Activated T-helper 17 cell treated with anti-CD3 and anti-CD28 coated beads, Interleukin-2, amount 50 U/mL, for 72 hours (primary cell): ENCODE data around the gene IFNG-AS1. TPM values are rescaled to one million over a fixed set of nuclear protein-coding genes. Genes with fewer than 3 reads are reported as not detected.

ENCODE experiments used
- total RNA-seq, 2 donors: library from RNA; stranded (reverse); gene quantifications; one replicate each; pipeline ENCODE4 v1.2.3, GENCODE V29; 2022

IFNG-AS1 gene
- total RNA-seq, 2 donors from 2014 or later: not detected

Other genes with a start within 250 kb of the IFNG-AS1 start
- gene IFNG, start 170.3 kb downstream of the IFNG-AS1 start, total RNA-seq: 10 to 100 TPM; 33.2 to 51.7 TPM
- gene IL26, start 236.4 kb downstream of the IFNG-AS1 start, total RNA-seq: 10 to 100 TPM in 1 of 2 donors, 1 to 10 TPM in 1; 8.0 to 66.8 TPM